Endothelial cell of umbilical vein (primary cell): ENCODE results near the gene CFL1. TPM values are rescaled to one million over a fixed set of nuclear protein-coding genes. Genes with fewer than 3 reads are reported as not detected.

Source experiments
- BruUV-seq: library from RNA; stranded (reverse); fragments of 400-500 nt; replicated peaks from 2 replicates; lab custom pipeline; 2021; lab: Mats Ljungman, UMichigan
- CTCF ChIA-PET: fragments of 300-600, 350-600 bp; sonication (Branson Sonifier 250); formaldehyde crosslinking; loops from one replicate; lab custom pipeline; 2021; ENCODE audit warnings: antibody characterized with exemption, inconsistent platforms; lab: Charles Lee
- POLR2A ChIA-PET: fragments of 300-600, 350-600 bp; sonication (Branson Sonifier 250); formaldehyde crosslinking; loops from one replicate; lab custom pipeline; 2021; ENCODE audit warnings: antibody characterized with exemption, inconsistent platforms; lab: Charles Lee
- DNase-seq: peaks from one replicate; pipeline ENCODE4 v3.0.0-alpha.2; 2011; ENCODE audit warnings: low read depth, low spot score
- FAIRE-seq: peaks from 2 replicates; lab custom pipeline; 2011; peaks lifted over from hg19 to GRCh38; lab: Jason Lieb, UNC
- H2AFZ ChIP-seq: 2 replicates; pipeline ENCODE4 v1.6.0; 2012; ENCODE audit warnings: low read depth, low read length, control low read depth, inconsistent platforms
- H3K27ac ChIP-seq: 2 replicates; pipeline ENCODE4 v1.5.1; 2011; ENCODE audit warnings: low read depth, mild to moderate bottlenecking, control low read depth, low read length, moderate library complexity; ENCODE audit not compliant: insufficient read depth
- H3K27me3 ChIP-seq, 2 experiments: 2 replicates each; pipeline versions ENCODE4 v1.6.0 to v1.6.1; 2011; ENCODE audit warnings: low read length in 2 of 2, mixed read lengths in 1 of 2; ENCODE audit not compliant: control insufficient read depth in 2 of 2, insufficient read depth in 2 of 2
- H3K36me3 ChIP-seq, 2 experiments: 2 replicates in 1 of 2; 3 replicates in 1 of 2; pipeline ENCODE4 v1.5.1; 2011; ENCODE audit warnings: low read length in 2 of 2, mild to moderate bottlenecking in 1 of 2, moderate library complexity in 1 of 2; ENCODE audit not compliant: control insufficient read depth in 2 of 2, insufficient read depth in 2 of 2; ENCODE audit errors: extremely low read depth in 1 of 2
- H3K4me1 ChIP-seq: 3 replicates; pipeline ENCODE4 v1.5.1; 2011; ENCODE audit warnings: mild to moderate bottlenecking, low read length; ENCODE audit not compliant: control insufficient read depth, insufficient read depth; ENCODE audit errors: extremely low read depth
- H3K4me2 ChIP-seq: 2 replicates; pipeline ENCODE4 v1.6.1; 2011; ENCODE audit warnings: low read length, control low read depth, mixed read lengths; ENCODE audit not compliant: insufficient read depth
- H3K4me3 ChIP-seq, 3 experiments: fragments of 200-600 bp in 1 of 3; sonication (generic), shearing (Covaris generic) in 1 of 3; replicated peaks in 1 of 3; 2 replicates each; pipeline ENCODE4 v1.5.1; 2011 to 2016; ENCODE audit warnings: control low read depth in 3 of 3, low read length in 3 of 3, mild to moderate bottlenecking in 2 of 3, inconsistent platforms in 1 of 3, low read depth in 1 of 3, moderate library complexity in 1 of 3; ENCODE audit not compliant: insufficient read depth in 1 of 3
- H3K79me2 ChIP-seq: 2 replicates; pipeline ENCODE4 v1.6.0; 2012; ENCODE audit warnings: low read length, inconsistent platforms; ENCODE audit not compliant: control insufficient read depth, insufficient read depth
- H3K9ac ChIP-seq: replicated peaks from 2 replicates; pipeline ENCODE3; 2011; ENCODE audit warnings: low read length, control low read depth; ENCODE audit not compliant: insufficient read depth; ENCODE audit errors: extremely low read depth
- H3K9me1 ChIP-seq: replicated peaks from 3 replicates; pipeline ENCODE4 v1.6.0; 2011; ENCODE audit warnings: mild to moderate bottlenecking, low read length; ENCODE audit not compliant: control insufficient read depth, insufficient read depth; ENCODE audit errors: extremely low read depth
- H3K9me3 ChIP-seq: replicated peaks from 2 replicates; pipeline ENCODE4 v1.5.1; 2012; ENCODE audit warnings: low read length, inconsistent platforms; ENCODE audit not compliant: control insufficient read depth, insufficient read depth
- H4K20me1 ChIP-seq: replicated peaks from 2 replicates; pipeline ENCODE3; 2011; ENCODE audit warnings: mild to moderate bottlenecking, low read length; ENCODE audit not compliant: control insufficient read depth, insufficient read depth; ENCODE audit errors: extremely low read depth
- EZH2 ChIP-seq: IDR thresholded peaks from 2 replicates; pipeline ENCODE4 v1.6.1; 2012; ENCODE audit warnings: borderline replicate concordance, low read depth, mild to moderate bottlenecking, moderate library complexity, low read length, inconsistent platforms; ENCODE audit not compliant: severe bottlenecking
- FOS ChIP-seq: IDR thresholded peaks from 2 replicates; pipeline ENCODE4 v1.6.1; 2011; ENCODE audit warnings: mild to moderate bottlenecking, low read length, moderate library complexity, borderline replicate concordance; ENCODE audit not compliant: insufficient read depth
- MAX ChIP-seq: IDR thresholded peaks from 2 replicates; pipeline ENCODE4 v1.6.1; 2011; ENCODE audit not compliant: insufficient read depth, insufficient read length
- POLR2A ChIP-seq: IDR thresholded peaks from 2 replicates; pipeline ENCODE4 v1.6.1; 2012; ENCODE audit warnings: low read depth, mild to moderate bottlenecking, control low read depth, low read length
- dilution Hi-C: fragments of 300-500 bp; cut with MboI; formaldehyde crosslinking; loops from one replicate; pipeline ENCODE4 v1.15.0; 2019; ENCODE audit warnings: low sequenced_read_pairs; ENCODE audit not compliant: extremely low pct_ligation_motif_present
- intact Hi-C: fragments of 100-400 bp; cut with micrococcal nuclease; formaldehyde crosslinking; loops from one replicate; pipeline ENCODE4 v1.10.0; 2022
- polyA plus RNA-seq, 4 experiments: library from polyadenylated mRNA; depleted of rRNA in 3 of 4; stranded (reverse) in 3 of 4; unstranded in 1 of 4; fragments of >200 nt; gene quantifications; 2 replicates each; pipeline versions ENCODE4 v1.2.1 to v1.2.3, GENCODE V29; 2011 to 2012; ENCODE audit warnings: missing spikeins in 1 of 4
- total RNA-seq: library from RNA; stranded (reverse); gene quantifications from 2 replicates; pipeline ENCODE4 v1.2.3, GENCODE V29; 2021

CFL1 gene
- total and polyA plus RNA-seq, 2 donors (not counting 3 experiments of a cell fraction or from before 2014, with no cell fraction given): 1,844 to 2,403 TPM

GRCh38 chr11:65872586-65873317, 14.8 kb upstream of the CFL1 start, which contains the start of gene EFEMP2:
TSS of gene EFEMP2 (minus strand) at chr11:65872800. CDS start at chr11:65872354, 446 bp downstream.
- Histone ChIP-seq H3K4me2 (peak within 1 kb of the TSS; percentile 81), H3K27ac (peak within 1 kb of the TSS; percentile 52), H2AFZ (peak within 1 kb of the TSS; percentile 62), H3K79me2 (peaks cover 2% of the 10 kb centered on the region), H3K9ac (peak within 1 kb of the TSS; percentile 66), H3K4me1 (peaks cover 17% of the 10 kb centered on the region), H3K36me3 (peaks cover 0 to 13% of the 10 kb centered on the region in 2 experiments), H3K9me1 (no peaks in the 10 kb centered on the region), H4K20me1 (no peaks in the 10 kb centered on the region), H3K4me3 (peak within 1 kb of the TSS; percentile 42 to 55 (median 47)), H3K9me3 (no peaks in the 10 kb centered on the region), H3K27me3 (no peaks in the 10 kb centered on the region)
- DNase-seq: no peak
- TF ChIP-seq EZH2: no peak
- no peak for TF ChIP-seq MAX
- no peak for TF ChIP-seq POLR2A
- TF ChIP-seq FOS: no peak
- dilution Hi-C loops: no loop called here
- FAIRE-seq: no peak
- POLR2A ChIA-PET: interaction anchor here (1.9 kb wide), 1 partner anchor 12 kb away, joined by 19 read pairs; the partner anchor contains the start of gene MUS81
- BruUV-seq: no TSS peak
- intact Hi-C loops: loop anchor here (1.0 to 2.0 kb wide), 2 partner anchors 12 to 16 kb away; partner anchors contain the start of genes FIBP and MUS81
- CTCF ChIA-PET: interaction anchor here (1.3 to 7.1 kb wide), 6 partner anchors 12 to 93 kb away, joined by 4 to 73 read pairs (median 10); partner anchors contain the start of genes AP5B1, CCDC85B, CFL1 and FIBP
